UCSD-AML1 (cell line): ENCODE results near the gene RPA1.

ENCODE experiments used
- DNase-seq: peaks from one replicate; lab custom pipeline; 2025; ENCODE audit not compliant: unreplicated experiment; lab: John Stamatoyannopoulos, UW

Gene RPA1

GRCh38 chr17:1907909-1908698 lies 78.3 kb downstream of the RPA1 start:
- no peak for DNase-seq

- DNase-seq: peak; percentile 49
Observed at GRCh38 chr17:1908699-1909309, 79.0 kb downstream of the RPA1 start.

GRCh38 chr17:1909985-1910384 lies 80.2 kb downstream of the RPA1 start:
- no peak for DNase-seq

- no peak for DNase-seq
Observed at GRCh38 chr17:1912146-1912545, 82.3 kb downstream of the RPA1 start.

GRCh38 chr17:1913702-1914101 lies 83.9 kb downstream of the RPA1 start:
- no peak for DNase-seq

- no peak for DNase-seq
Observed at GRCh38 chr17:1914661-1915083, 84.9 kb downstream of the RPA1 start.

- peak; percentile 32 for DNase-seq
Observed at GRCh38 chr17:1915889-1916288, 86.1 kb downstream of the RPA1 start.

- DNase-seq: no peak
Observed at GRCh38 chr17:1916316-1916715, 86.5 kb downstream of the RPA1 start.

GRCh38 chr17:1916963-1917715 lies 87.3 kb downstream of the RPA1 start:
- DNase-seq: no peak

GRCh38 chr17:1918346-1919162 lies 88.7 kb downstream of the RPA1 start:
- DNase-seq: no peak

GRCh38 chr17:1919201-1919600 lies 89.4 kb downstream of the RPA1 start:
- DNase-seq: no peak

- DNase-seq: no peak
Observed at GRCh38 chr17:1920948-1921351, 91.1 kb downstream of the RPA1 start.

- no peak for DNase-seq
Observed at GRCh38 chr17:1928976-1929375, 99.2 kb downstream of the RPA1 start.

- no peak for DNase-seq
Observed at GRCh38 chr17:1930337-1930645, 100.5 kb downstream of the RPA1 start.

- no peak for DNase-seq
Observed at GRCh38 chr17:1931844-1932579, 102.2 kb downstream of the RPA1 start.

GRCh38 chr17:1933875-1934715 lies 104.3 kb downstream of the RPA1 start:
- no peak for DNase-seq

GRCh38 chr17:1934901-1935300 lies 105.1 kb downstream of the RPA1 start:
- DNase-seq: no peak

GRCh38 chr17:1936766-1937165 lies 107.0 kb downstream of the RPA1 start:
- no peak for DNase-seq

- DNase-seq: no peak
Observed at GRCh38 chr17:1937461-1937860, 107.7 kb downstream of the RPA1 start.
